Body of pancreas (tissue), 4 donors: Measurements from ENCODE around the gene PPFIBP2. TPM values are rescaled to one million over a fixed set of nuclear protein-coding genes. Genes with fewer than 3 reads are reported as not detected.

Source experiments
- ATAC-seq: fragments of 150-250 bp; one replicate; pipeline ENCODE4 v1.9.1; 2016
- DNase-seq, 4 donors: peaks; one replicate each; pipeline ENCODE4 v3.0.0-alpha.2; 2019
- H3K27ac ChIP-seq, 4 donors: fragments of 200-600 bp; sonication (generic); 1 replicate in 3 of 4; 2 replicates in 1 of 4; pipeline versions ENCODE4 v1.5.1 to v1.6.1; 2016 to 2019; ENCODE audit warnings: mild to moderate bottlenecking in 1 of 4, mixed read lengths in 1 of 4, moderate library complexity in 1 of 4
- H3K27me3 ChIP-seq, 2 donors: fragments of 200-600 bp; sonication (generic); one replicate each; pipeline ENCODE4 v1.6.0; 2016; ENCODE audit warnings: mild to moderate bottlenecking in 1 of 2
- H3K36me3 ChIP-seq, 2 donors: fragments of 200-600 bp; sonication (generic); replicated peaks in 1 of 2; 2 replicates each; pipeline ENCODE4 v1.5.1; 2016; ENCODE audit warnings: low read depth in 2 of 2; ENCODE audit not compliant: insufficient read depth in 1 of 2
- H3K4me1 ChIP-seq: fragments of 200-600 bp; sonication (generic); one replicate; pipeline ENCODE4 v1.6.0; 2016
- H3K4me3 ChIP-seq, 2 donors: fragments of 200-600 bp; sonication (generic); 1 replicate in 1 of 2; 2 replicates in 1 of 2; pipeline ENCODE4 v1.5.1; 2016 to 2019
- H3K9me3 ChIP-seq, 3 donors: fragments of 200-600 bp; sonication (generic); 1 replicate in 2 of 3; 2 replicates in 1 of 3; pipeline ENCODE4 v1.5.1; 2016
- CTCF ChIP-seq, 7 experiments: fragments of 450-650 bp in 4 of 7; fragments of 200-600 bp in 3 of 7; sonication (generic) in 3 of 7; IDR thresholded peaks; one replicate each; pipeline ENCODE4 v1.5.1; 2016 to 2019; ENCODE audit warnings: antibody characterized with exemption in 7 of 7
- POLR2A ChIP-seq, 3 donors: fragments of 450-650 bp; IDR thresholded peaks; one replicate each; pipeline ENCODE4 v1.6.1; 2016; ENCODE audit warnings: antibody characterized with exemption in 3 of 3, mild to moderate bottlenecking in 2 of 3
- WGBS, 2 donors: methylation state at CpG; one replicate each; pipeline ENCODE4 v1.1.5; 2017; 5-methylcytosine and 5-hydroxymethylcytosine counted together
- intact Hi-C: fragments of 100-400 bp; cut with DNase I; formaldehyde crosslinking; loops from one replicate; pipeline ENCODE4 v1.15.1; 2023
- total RNA-seq, 2 donors: library from RNA; depleted of rRNA; stranded (reverse); fragments of >200 nt; gene quantifications; one replicate each; pipeline ENCODE4 v1.1.0, GENCODE V29; 2016

Gene PPFIBP2
- total RNA-seq, 2 donors from 2014 or later: 34.9 to 35.3 TPM

- intact Hi-C loops: no loop called here
- no peaks in the 10 kb centered on the region for H3K4me1 ChIP-seq
- no peak for TF ChIP-seq POLR2A (IDR thresholded peaks at IDR 0.05)
- TF ChIP-seq CTCF (IDR thresholded peaks at IDR 0.05): no peak
Observed at GRCh38 chr11:7493670-7494069, 20.1 kb upstream of the PPFIBP2 start.

GRCh38 chr11:7494086-7494745, 19.6 kb upstream of the PPFIBP2 start:
- no peak for ATAC-seq
- Histone ChIP-seq H3K36me3 (no peaks in the 10 kb centered on the region), H3K4me3 (no peak overlapping the region), H3K4me1 (no peaks in the 10 kb centered on the region), H3K9me3 (no peaks in the 10 kb centered on the region), H3K27ac (no peak overlapping the region), H3K27me3 (no peaks in the 10 kb centered on the region)
- intact Hi-C loops: no loop called here
- TF ChIP-seq POLR2A (IDR thresholded peaks at IDR 0.05) (no peak), CTCF (IDR thresholded peaks at IDR 0.05) (no peak)
- 75 to 82% methylated on average over 5 of the region's 5 CpGs for WGBS, 2 donors
- no peak for DNase-seq

More at GRCh38 chr11:7493670-7494069, 20.1 kb upstream of the PPFIBP2 start:
- H3K27me3 ChIP-seq: no peaks in the 10 kb centered on the region
- no peak overlapping the region for H3K27ac ChIP-seq
- no peaks in the 10 kb centered on the region for H3K9me3 ChIP-seq
- no peaks in the 10 kb centered on the region for H3K36me3 ChIP-seq
- ATAC-seq (no peak), DNase-seq (no peak)
- no peak overlapping the region for H3K4me3 ChIP-seq
- 89 to 90% methylated on average over 2 of the region's 2 CpGs for WGBS, 2 donors

DNA sequence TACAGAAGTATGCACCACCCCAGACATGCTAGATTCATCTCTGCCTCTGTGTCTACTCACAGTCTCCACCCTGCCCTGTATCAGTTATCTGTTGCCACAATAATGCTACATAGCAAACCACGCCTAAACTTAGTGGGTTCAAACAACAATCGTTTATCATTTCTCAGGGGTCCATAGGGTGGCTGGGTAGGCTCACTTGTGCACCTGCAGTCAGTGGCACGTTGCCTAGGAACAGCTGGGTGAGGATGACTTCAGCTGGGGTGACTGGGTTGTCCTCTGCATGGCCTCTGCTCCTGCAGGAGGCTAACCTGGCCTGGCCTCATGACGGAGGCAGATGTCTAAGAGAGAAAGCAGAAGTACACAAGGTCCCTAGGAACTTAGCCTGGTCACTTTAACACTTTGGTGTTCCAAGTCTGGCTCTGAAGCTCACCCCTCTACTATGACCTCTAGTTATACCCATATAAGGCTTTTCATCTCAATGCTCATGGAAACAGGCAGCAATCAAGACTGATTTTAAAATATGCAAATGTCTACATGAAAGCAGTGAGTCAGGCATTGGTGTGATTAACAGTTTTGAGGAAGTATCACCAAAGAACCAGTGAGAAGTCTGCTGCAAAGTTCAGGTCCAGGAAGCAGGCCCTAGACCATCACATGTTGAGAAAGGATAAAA, 17.8 kb upstream of the PPFIBP2 start:
- 81 to 89% methylated on average over 4 of the region's 4 CpGs for WGBS, 2 donors
- intact Hi-C loops: no loop called here
- H3K9me3 ChIP-seq: no peaks in the 10 kb centered on the region
- no peaks in the 10 kb centered on the region for H3K27me3 ChIP-seq
- TF ChIP-seq CTCF (IDR thresholded peaks at IDR 0.05): no peak
- no peak for TF ChIP-seq POLR2A (IDR thresholded peaks at IDR 0.05)
- H3K4me1 ChIP-seq: no peaks in the 10 kb centered on the region
- ATAC-seq: no peak
- peak in 1 of 4 donors; percentile 53 for DNase-seq
- no peak overlapping the region for H3K4me3 ChIP-seq
- peak overlapping the region in 1 of 4 donors; percentile 17 for H3K27ac ChIP-seq
- H3K36me3 ChIP-seq: no peaks in the 10 kb centered on the region

GRCh38 chr11:7498193-7498592, 15.6 kb upstream of the PPFIBP2 start:
- 77 to 87% methylated on average over 4 of the region's 4 CpGs for WGBS, 2 donors
- no peak for ATAC-seq
- no peaks in the 10 kb centered on the region for H3K27me3 ChIP-seq
- no peak overlapping the region for H3K27ac ChIP-seq
- no peak for TF ChIP-seq POLR2A (IDR thresholded peaks at IDR 0.05)
- no peak for TF ChIP-seq CTCF (IDR thresholded peaks at IDR 0.05)
- no peaks in the 10 kb centered on the region for H3K36me3 ChIP-seq
- no peaks in the 10 kb centered on the region for H3K4me1 ChIP-seq
- intact Hi-C loops: no loop called here
- no peak overlapping the region for H3K4me3 ChIP-seq
- no peak for DNase-seq
- H3K9me3 ChIP-seq: no peaks in the 10 kb centered on the region
